Measurements from ENCODE around the gene PCDHGB2.
"Not testable (repeated sequence)": the region's sequence is repeated elsewhere in the genome, so short reads cannot be mapped to it uniquely, and the experiment has no call there.

- not testable (repeated sequence) for TF ChIP-seq ETS1 (IDR thresholded peaks at IDR 0.05); EZH2 (IDR thresholded peaks at IDR 0.05; ENCODE audit: low read depth, unreplicated experiment); POLR2AphosphoS5 (IDR thresholded peaks at IDR 0.05; ENCODE audit: low read depth); EZH2phosphoT487 (IDR thresholded peaks at IDR 0.05; ENCODE audit: unreplicated experiment); REST (IDR thresholded peaks at IDR 0.05; ENCODE audit: unreplicated experiment); ZNF114 (CRISPR knock-in tag; IDR thresholded peaks at IDR 0.05); ZNF331 (CRISPR knock-in tag; IDR thresholded peaks at IDR 0.05; ENCODE audit: low read depth); CREB1 (CRISPR knock-in tag; IDR thresholded peaks at IDR 0.05; ENCODE audit: low read depth)
- peak; percentile 69 for TF ChIP-seq CTCF (conservative IDR thresholded peaks at IDR 0.05; ENCODE audit: low read depth in 2 of 2)
Observed at GRCh38 chr5:141397756-141398551, 38.2 kb downstream of the PCDHGB2 start, which contains the start of gene PCDHGB5.

All from GM23338 (cell line).